22Rv1 (cell line): Measurements from ENCODE around the gene B4GALT3.

Source experiments
- H3K27ac ChIP-seq: fragments of 450-650 bp; 2 replicates; pipeline ENCODE4 v1.5.1; 2017
- CTCF ChIP-seq: fragments of 450-650 bp; IDR thresholded peaks from 2 replicates; pipeline ENCODE4 v1.5.1; 2017; ENCODE audit warnings: mild to moderate bottlenecking
- ZFX ChIP-seq: fragments of 450-650 bp; IDR thresholded peaks from 2 replicates; pipeline ENCODE4 v1.6.1; 2017; ENCODE audit warnings: antibody characterized with exemption, borderline replicate concordance

Gene B4GALT3

GRCh38 chr1:161215076-161215475 lies 37.8 kb upstream of the B4GALT3 start, which contains the start of gene FCER1G:
FCER1G (plus strand) TSS chr1:161215295; CDS start chr1:161215322, 27 bp downstream.
- no peak within 1 kb of the TSS for H3K27ac ChIP-seq
- TF ChIP-seq ZFX, result no peak
- TF ChIP-seq CTCF, result no peak

GRCh38 chr1:161214369-161214768 lies 37.1 kb upstream of the B4GALT3 start:
- no peak for TF ChIP-seq CTCF
- no peak for TF ChIP-seq ZFX
- no peak overlapping the region for H3K27ac ChIP-seq

GRCh38 chr1:161209790-161210409 lies 32.6 kb upstream of the B4GALT3 start:
- no peak overlapping the region for H3K27ac ChIP-seq
- no peak for TF ChIP-seq ZFX
- peak; percentile 99 for TF ChIP-seq CTCF

- no peak overlapping the region for H3K27ac ChIP-seq
Observed at GRCh38 chr1:161207173-161207572, 29.9 kb upstream of the B4GALT3 start.

GRCh38 chr1:161206411-161207140 lies 29.3 kb upstream of the B4GALT3 start:
- no peak overlapping the region for H3K27ac ChIP-seq
- TF ChIP-seq ZFX (no peak), CTCF (no peak)

More at GRCh38 chr1:161207173-161207572, 29.9 kb upstream of the B4GALT3 start:
- TF ChIP-seq CTCF (no peak), ZFX (no peak)

GRCh38 chr1:161201836-161202712 lies 24.8 kb upstream of the B4GALT3 start, which contains the start of gene NDUFS2:
NDUFS2 (plus strand) TSS chr1:161202367; CDS start chr1:161202386, 19 bp downstream.
- H3K27ac ChIP-seq, result peak within 1 kb of the TSS; percentile 88
- peak; percentile 57 for TF ChIP-seq CTCF
- no peak for TF ChIP-seq ZFX
